ENCODE results near the gene KCTD16. TPM values are rescaled to one million over a fixed set of nuclear protein-coding genes. Genes with fewer than 3 reads are reported as not detected.

The KCTD16 gene
- total and polyA plus RNA-seq, 12 donors: 0.04 to 2.1 (median 0.48) TPM; not detected in 1

DNA sequence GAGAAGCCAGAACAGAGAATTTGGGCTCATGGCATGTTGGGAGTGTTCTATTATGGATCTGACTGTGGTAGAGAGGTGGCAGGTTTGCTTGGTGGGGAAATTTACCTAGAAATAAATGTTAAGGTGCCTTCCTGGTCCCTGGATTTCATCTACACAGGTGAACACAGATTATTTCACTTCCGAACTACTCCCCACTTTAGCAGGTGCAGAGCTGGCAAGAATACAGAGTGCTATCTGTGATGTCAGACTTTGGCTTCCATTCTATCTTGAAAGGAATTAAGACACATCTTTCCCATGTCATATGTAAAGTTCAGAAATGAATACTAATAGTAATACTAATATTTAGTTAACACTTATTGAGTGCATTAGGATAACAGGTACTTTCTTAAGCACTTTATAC is 234.0 kb downstream of the KCTD16 start:
- Histone ChIP-seq H3K4me3 (no peak overlapping the region), H3K27me3 (no peaks in the 10 kb centered on the region), H3K4me1 (replicated peaks in 1 of 2) (no peaks in the 10 kb centered on the region), H3K9me3 (replicated peaks in 1 of 3) (no peaks in the 10 kb centered on the region), H3K27ac (no peak overlapping the region), H3K36me3 (replicated peaks in 1 of 2) (no peaks in the 10 kb centered on the region)
- WGBS, 4 donors: 70 to 96% (median 79%) methylated on average over 1 of the region's 1 CpG
- no peak for DNase-seq
- intact Hi-C loops (cut with DNase I): no loop called here
- TF ChIP-seq, protein P1, sequence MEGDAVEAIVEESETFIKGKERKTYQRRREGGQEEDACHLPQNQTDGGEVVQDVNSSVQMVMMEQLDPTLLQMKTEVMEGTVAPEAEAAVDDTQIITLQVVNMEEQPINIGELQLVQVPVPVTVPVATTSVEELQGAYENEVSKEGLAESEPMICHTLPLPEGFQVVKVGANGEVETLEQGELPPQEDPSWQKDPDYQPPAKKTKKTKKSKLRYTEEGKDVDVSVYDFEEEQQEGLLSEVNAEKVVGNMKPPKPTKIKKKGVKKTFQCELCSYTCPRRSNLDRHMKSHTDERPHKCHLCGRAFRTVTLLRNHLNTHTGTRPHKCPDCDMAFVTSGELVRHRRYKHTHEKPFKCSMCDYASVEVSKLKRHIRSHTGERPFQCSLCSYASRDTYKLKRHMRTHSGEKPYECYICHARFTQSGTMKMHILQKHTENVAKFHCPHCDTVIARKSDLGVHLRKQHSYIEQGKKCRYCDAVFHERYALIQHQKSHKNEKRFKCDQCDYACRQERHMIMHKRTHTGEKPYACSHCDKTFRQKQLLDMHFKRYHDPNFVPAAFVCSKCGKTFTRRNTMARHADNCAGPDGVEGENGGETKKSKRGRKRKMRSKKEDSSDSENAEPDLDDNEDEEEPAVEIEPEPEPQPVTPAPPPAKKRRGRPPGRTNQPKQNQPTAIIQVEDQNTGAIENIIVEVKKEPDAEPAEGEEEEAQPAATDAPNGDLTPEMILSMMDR (IDR thresholded peaks at IDR 0.05): no peak
- TF ChIP-seq POLR2A (IDR thresholded peaks at IDR 0.05): no peak

DNA sequence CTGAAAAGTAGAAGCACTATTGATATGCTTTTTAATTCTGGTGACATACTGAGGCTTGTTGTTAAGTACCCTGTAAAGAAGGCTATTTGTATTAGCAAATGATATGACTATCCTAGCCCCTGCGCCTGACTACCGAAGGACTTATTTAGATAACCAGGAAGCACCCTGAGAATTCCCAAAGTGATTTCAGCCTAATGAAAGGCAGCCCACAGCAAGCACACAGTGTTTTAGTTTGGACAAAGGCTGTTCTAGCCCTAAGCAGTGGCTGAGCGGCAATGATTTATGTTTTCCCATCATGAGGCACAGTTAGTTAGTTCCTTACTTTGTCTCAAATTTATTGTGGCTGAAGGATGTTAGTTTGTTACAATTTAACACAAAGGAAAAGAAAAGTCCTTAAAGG is 235.3 kb downstream of the KCTD16 start:
- H3K27ac ChIP-seq: no peak overlapping the region
- no peaks in the 10 kb centered on the region for H3K9me3 ChIP-seq (replicated peaks in 1 of 3)
- TF ChIP-seq POLR2A (IDR thresholded peaks at IDR 0.05): no peak
- TF ChIP-seq, protein P1 (IDR thresholded peaks at IDR 0.05): no peak
- no peak overlapping the region for H3K4me3 ChIP-seq
- no peak for DNase-seq
- H3K4me1 ChIP-seq (replicated peaks in 1 of 2): no peaks in the 10 kb centered on the region
- intact Hi-C loops (cut with DNase I): no loop called here
- no peaks in the 10 kb centered on the region for H3K36me3 ChIP-seq (replicated peaks in 1 of 2)
- H3K27me3 ChIP-seq: no peaks in the 10 kb centered on the region
- 35 to 53% (median 41%) methylated on average over 3 of the region's 3 CpGs for WGBS, 4 donors

DNA sequence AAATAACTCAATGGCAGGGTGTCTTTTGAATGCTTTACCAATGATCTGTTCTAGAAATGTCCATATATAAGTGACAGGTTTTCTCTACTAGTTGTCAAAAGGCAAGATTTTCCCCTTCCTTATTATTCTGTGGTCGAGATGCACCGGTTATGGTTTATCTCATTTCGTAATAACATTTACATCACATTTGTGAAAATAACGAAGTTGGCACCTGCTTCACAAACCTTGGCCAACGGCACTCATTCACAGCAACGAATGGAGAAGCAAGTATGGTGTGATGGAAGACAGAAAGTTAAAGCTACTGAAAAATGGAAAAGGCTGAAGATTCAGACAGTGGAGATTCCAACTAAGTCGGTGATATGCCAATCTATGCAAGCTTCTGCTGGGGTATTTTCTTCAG is 235.8 kb downstream of the KCTD16 start:
- H3K4me3 ChIP-seq: no peak overlapping the region
- no peaks in the 10 kb centered on the region for H3K27me3 ChIP-seq
- TF ChIP-seq, protein P1 (IDR thresholded peaks at IDR 0.05): no peak
- TF ChIP-seq POLR2A (IDR thresholded peaks at IDR 0.05): no peak
- no peak for DNase-seq
- H3K27ac ChIP-seq: no peak overlapping the region
- intact Hi-C loops (cut with DNase I): no loop called here
- no peaks in the 10 kb centered on the region for H3K36me3 ChIP-seq (replicated peaks in 1 of 2)
- no peaks in the 10 kb centered on the region for H3K4me1 ChIP-seq (replicated peaks in 1 of 2)
- no peaks in the 10 kb centered on the region for H3K9me3 ChIP-seq (replicated peaks in 1 of 3)
- 57 to 62% (median 62%) methylated on average over 7 of the region's 7 CpGs for whole genome bisulfite sequencing, 4 donors

DNA sequence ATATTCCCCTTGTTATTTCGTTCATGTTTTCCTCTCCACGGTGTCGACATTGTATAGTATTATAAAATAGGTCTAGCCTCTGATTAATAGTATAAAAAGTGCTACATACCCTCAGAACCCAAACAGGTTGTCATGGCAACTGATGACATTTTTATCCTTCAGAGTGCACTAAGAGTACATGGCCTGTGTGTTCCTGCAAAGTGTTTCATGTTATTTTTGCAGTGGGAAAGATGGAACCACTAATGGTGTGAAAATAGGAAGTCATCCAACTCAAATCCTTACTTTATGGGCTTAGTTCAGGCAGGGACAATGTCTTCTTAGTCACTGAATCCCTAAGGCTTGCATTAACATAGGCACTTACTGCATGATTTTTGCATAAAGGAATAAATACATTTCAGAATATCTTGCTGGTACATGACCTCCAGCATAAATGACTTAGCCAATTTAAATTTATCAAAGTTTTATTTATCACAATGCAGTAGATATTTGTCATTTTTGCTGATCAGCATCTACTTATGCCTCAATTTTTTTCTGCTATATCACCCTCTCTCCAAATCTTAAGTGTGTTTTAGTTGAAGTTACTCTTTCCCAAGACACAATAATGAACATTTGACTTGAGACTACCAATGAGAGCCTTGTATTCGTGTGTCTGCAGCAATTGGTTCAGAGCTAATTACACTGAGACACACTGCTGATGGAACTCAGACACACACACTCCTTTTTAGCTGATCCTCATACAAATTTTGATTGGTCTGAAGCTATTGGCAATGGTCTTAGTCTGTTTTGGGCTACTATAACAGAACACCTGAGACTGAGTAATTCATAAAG is 243.7 kb downstream of the KCTD16 start:
- Histone ChIP-seq H3K4me1 (replicated peaks in 1 of 2) (no peaks in the 10 kb centered on the region), H3K36me3 (replicated peaks in 1 of 2) (no peaks in the 10 kb centered on the region), H3K27ac (no peak overlapping the region), H3K9me3 (replicated peaks in 1 of 3) (no peaks in the 10 kb centered on the region), H3K4me3 (no peak overlapping the region), H3K27me3 (no peaks in the 10 kb centered on the region)
- no peak for TF ChIP-seq POLR2A (IDR thresholded peaks at IDR 0.05)
- TF ChIP-seq, protein P1 (IDR thresholded peaks at IDR 0.05): no peak
- no peak for DNase-seq
- WGBS, 4 donors: 45 to 78% (median 75%) methylated on average over 4 of the region's 4 CpGs
- intact Hi-C loops (cut with DNase I): no loop called here
